HCT116 (cell line): ENCODE results near the gene STK32C. TPM values are rescaled to one million over a fixed set of nuclear protein-coding genes. Genes with fewer than 3 reads are reported as not detected.

Experiments
- ATAC-seq: fragments of 200-7000 bp; cut with Tn5 transposase; 2 replicates; pipeline ENCODE4 v1.9.1; 2020; ENCODE audit warnings: mild to moderate bottlenecking, moderate library complexity
- BruUV-seq: library from RNA; stranded (reverse); fragments of 400-500 nt; replicated peaks from 2 replicates; lab custom pipeline; 2021; lab: Mats Ljungman, UMichigan
- CTCF ChIA-PET: fragments of 300-600 bp; sonication (Branson Sonifier 250); formaldehyde crosslinking; loops from one replicate; lab custom pipeline; 2021; ENCODE audit warnings: antibody characterized with exemption; lab: Charles Lee
- POLR2A ChIA-PET: fragments of 300-600, 350-600 bp; sonication (Branson Sonifier 250); formaldehyde crosslinking; loops from one replicate; lab custom pipeline; 2021; ENCODE audit warnings: antibody characterized with exemption; lab: Charles Lee
- RAD21 ChIA-PET, 2 experiments: fragments of 300-600 bp; sonication (Branson Sonifier 250); formaldehyde crosslinking; loops; one replicate each; lab custom pipeline; 2023; ENCODE audit warnings: low total read pairs in 2 of 2; ENCODE audit not compliant: uncharacterized antibody in 2 of 2, unreplicated experiment in 2 of 2, low non-redundant PET in 1 of 2; lab: Charles Lee
- DNase-seq: peaks from one replicate; pipeline ENCODE4 v3.0.0-alpha.2; 2010; ENCODE audit warnings: low read depth, low spot score
- H2AFZ ChIP-seq: fragments of 200-600 bp; shearing (Covaris generic), sonication (generic); 2 replicates; pipeline ENCODE4 v1.6.1; 2017; ENCODE audit warnings: low read depth, mixed run types, mixed read lengths, antibody characterized with exemption, low read length; ENCODE audit not compliant: poor library complexity, severe bottlenecking
- H3K27ac ChIP-seq: 2 replicates; pipeline ENCODE4 v1.5.1; 2012; ENCODE audit warnings: low read depth, low read length
- H3K27me3 ChIP-seq: fragments of 200-600 bp; sonication (generic); 2 replicates; pipeline ENCODE4 v1.6.1; 2016; ENCODE audit warnings: mixed run types, low read length, mixed read lengths; ENCODE audit not compliant: insufficient read depth
- H3K36me3 ChIP-seq, 2 experiments: fragments of 200-500 bp in 1 of 2; fragments of 200-600 bp in 1 of 2; sonication (Bioruptor generic) in 1 of 2; sonication (generic) in 1 of 2; 2 replicates each; pipeline versions ENCODE4 v1.5.1 to v1.6.1; 2014 to 2016; ENCODE audit warnings: low read length in 2 of 2, inconsistent platforms in 1 of 2, mixed read lengths in 1 of 2, mixed run types in 1 of 2; ENCODE audit not compliant: insufficient read depth in 2 of 2, control insufficient read depth in 1 of 2
- H3K4me1 ChIP-seq, 2 experiments: fragments of 200-600 bp in 1 of 2; sonication (generic) in 1 of 2; 2 replicates each; pipeline versions ENCODE4 v1.5.1 to v1.6.1; 2012 to 2017; ENCODE audit warnings: low read length in 2 of 2, inconsistent platforms in 1 of 2, mild to moderate bottlenecking in 1 of 2, mixed read lengths in 1 of 2, mixed run types in 1 of 2, moderate library complexity in 1 of 2; ENCODE audit not compliant: insufficient read depth in 2 of 2, control insufficient read depth in 1 of 2
- H3K4me2 ChIP-seq: fragments of 200-600 bp; sonication (generic); 2 replicates; pipeline ENCODE4 v1.6.1; 2017; ENCODE audit warnings: mixed run types, low read length, mixed read lengths
- H3K4me3 ChIP-seq, 2 experiments: fragments of 200-600 bp in 1 of 2; sonication (generic) in 1 of 2; replicated peaks in 1 of 2; 2 replicates each; pipeline ENCODE4 v1.5.1; 2011 to 2016; ENCODE audit warnings: low read length in 2 of 2, control low read depth in 1 of 2, low read depth in 1 of 2, mild to moderate bottlenecking in 1 of 2, mixed read lengths in 1 of 2, mixed run types in 1 of 2
- H3K79me2 ChIP-seq: fragments of 200-600 bp; sonication (generic); 2 replicates; pipeline ENCODE4 v1.6.1; 2017; ENCODE audit warnings: mild to moderate bottlenecking, mixed run types, low read length, moderate library complexity, mixed read lengths; ENCODE audit not compliant: insufficient read depth
- H3K9ac ChIP-seq: fragments of 200-600 bp; sonication (generic); 2 replicates; pipeline ENCODE4 v1.6.1; 2016; ENCODE audit warnings: low read length, mixed read lengths
- H3K9me2 ChIP-seq: fragments of 200-600 bp; sonication (generic), shearing (Covaris generic); 2 replicates; pipeline ENCODE4 v1.6.1; 2017; ENCODE audit warnings: mixed run types, mild to moderate bottlenecking, moderate library complexity; ENCODE audit not compliant: insufficient read depth
- H3K9me3 ChIP-seq, 2 experiments: fragments of 200-500 bp in 1 of 2; fragments of 200-600 bp in 1 of 2; sonication (Bioruptor generic) in 1 of 2; sonication (generic) in 1 of 2; 2 replicates each; pipeline ENCODE4 v1.6.1; 2014 to 2017; ENCODE audit warnings: low read length in 2 of 2, mixed read lengths in 2 of 2, inconsistent platforms in 1 of 2, low read depth in 1 of 2, mild to moderate bottlenecking in 1 of 2, mixed run types in 1 of 2, moderate library complexity in 1 of 2; ENCODE audit not compliant: control insufficient read depth in 1 of 2, insufficient read depth in 1 of 2
- H4K20me1 ChIP-seq: fragments of 200-600 bp; sonication (generic), shearing (Covaris generic); 2 replicates; pipeline ENCODE4 v1.6.1; 2017; ENCODE audit warnings: mixed run types, mild to moderate bottlenecking, moderate library complexity; ENCODE audit not compliant: insufficient read depth
- ATF3 ChIP-seq: IDR thresholded peaks from 2 replicates; pipeline ENCODE4 v1.6.1; 2012
- CBX3 ChIP-seq: IDR thresholded peaks from 2 replicates; pipeline ENCODE4 v1.6.1; 2012; ENCODE audit warnings: low read depth
- CEBPB ChIP-seq: IDR thresholded peaks from 2 replicates; pipeline ENCODE4 v1.6.1; 2012; ENCODE audit warnings: low read depth
- CTCF ChIP-seq, 3 experiments: fragments of 200-600 bp in 1 of 3; sonication (generic) in 1 of 3; IDR thresholded peaks in 2 of 3; conservative IDR thresholded peaks in 1 of 3; 2 replicates each; pipeline ENCODE4 v1.5.1; 2012 to 2017; ENCODE audit warnings: low read depth in 2 of 3, low read length in 2 of 3, antibody characterized with exemption in 1 of 3, borderline replicate concordance in 1 of 3, control low read depth in 1 of 3, mild to moderate bottlenecking in 1 of 3, mixed read lengths in 1 of 3, mixed run types in 1 of 3, moderate library complexity in 1 of 3; ENCODE audit not compliant: insufficient read depth in 1 of 3
- EGR1 ChIP-seq: IDR thresholded peaks from 2 replicates; pipeline ENCODE4 v1.6.1; 2012; ENCODE audit warnings: low read depth
- ELF1 ChIP-seq: IDR thresholded peaks from 2 replicates; pipeline ENCODE4 v1.6.1; 2012; ENCODE audit warnings: low read depth, borderline replicate concordance
- EZH2 ChIP-seq: fragments of 200-600 bp; sonication (generic); IDR thresholded peaks from 2 replicates; pipeline ENCODE4 v1.6.1; 2017; ENCODE audit warnings: antibody characterized with exemption, mixed run types
- EZH2phosphoT487 ChIP-seq: fragments of 200-600 bp; IDR thresholded peaks from 2 replicates; pipeline ENCODE4 v1.6.1; 2018; ENCODE audit warnings: antibody characterized with exemption, borderline replicate concordance
- FOSL1 ChIP-seq: IDR thresholded peaks from 2 replicates; pipeline ENCODE4 v1.6.1; 2012; ENCODE audit warnings: low read depth
- JUND ChIP-seq: IDR thresholded peaks from 2 replicates; pipeline ENCODE4 v1.6.1; 2012
- MAX ChIP-seq: IDR thresholded peaks from 2 replicates; pipeline ENCODE4 v1.6.1; 2012
- POLR2A ChIP-seq: IDR thresholded peaks from 2 replicates; pipeline ENCODE4 v1.7.0; 2011; ENCODE audit warnings: borderline replicate concordance; ENCODE audit not compliant: insufficient read depth, insufficient read length; ENCODE audit errors: extremely low read depth
- RAD21 ChIP-seq: IDR thresholded peaks from 2 replicates; pipeline ENCODE4 v1.6.1; 2012; ENCODE audit warnings: low read depth, mild to moderate bottlenecking
- SIN3A ChIP-seq: IDR thresholded peaks from 2 replicates; pipeline ENCODE4 v1.6.1; 2012; ENCODE audit warnings: low read depth
- SRF ChIP-seq: IDR thresholded peaks from 2 replicates; pipeline ENCODE4 v1.6.1; 2012; ENCODE audit warnings: low read depth
- TCF7L2 ChIP-seq: IDR thresholded peaks from 2 replicates; pipeline ENCODE4 v1.7.0; 2011; ENCODE audit warnings: borderline replicate concordance, inconsistent platforms; ENCODE audit not compliant: insufficient read depth, insufficient read length; ENCODE audit errors: extremely low read depth
- YY1 ChIP-seq: IDR thresholded peaks from 2 replicates; pipeline ENCODE4 v1.6.1; 2011; ENCODE audit warnings: low read length, low read depth, moderate library complexity, mild to moderate bottlenecking; ENCODE audit not compliant: insufficient replicate concordance; ENCODE audit errors: extremely low read depth
- ZBTB33 ChIP-seq: IDR thresholded peaks from 2 replicates; pipeline ENCODE4 v1.6.1; 2011; ENCODE audit warnings: mild to moderate bottlenecking, low read length, moderate library complexity; ENCODE audit not compliant: insufficient replicate concordance; ENCODE audit errors: extremely low read depth
- ZFX ChIP-seq: fragments of 450-650 bp; IDR thresholded peaks from 2 replicates; pipeline ENCODE4 v1.6.1; 2017
- intact Hi-C: fragments of 100-400 bp; cut with micrococcal nuclease; formaldehyde crosslinking; loops from 2 replicates; pipeline ENCODE4 v1.10.0; 2022
- total RNA-seq: library from RNA; stranded (reverse); gene quantifications from one replicate; pipeline ENCODE4 v1.2.1, GENCODE V29; 2021; ENCODE audit not compliant: unreplicated experiment

The STK32C gene
- total RNA-seq, 1 experiment from 2014 or later = 29.7 TPM

- TF ChIP-seq ZBTB33 = no peak
- no peak for TF ChIP-seq POLR2A
These were observed 67.6 kb downstream of the STK32C start (continued) for GRCh38 chr10:132240156-132240555.

- Histone ChIP-seq H3K27ac (no peak overlapping the region), H3K79me2 (no peaks in the 10 kb centered on the region), H3K4me2 (no peak overlapping the region), H3K9me2 (no peaks in the 10 kb centered on the region)
- no TSS peak for BruUV-seq
- ATAC-seq = no peak
- intact Hi-C loops = no loop called here
- RAD21 ChIA-PET = no interaction called here
- TF ChIP-seq FOSL1 = no peak
- TF ChIP-seq RAD21 = no peak
- TF ChIP-seq YY1 = no peak
- TF ChIP-seq EZH2phosphoT487 = no peak
- no peak for TF ChIP-seq POLR2A
- no peak for TF ChIP-seq EGR1
- no peak for TF ChIP-seq TCF7L2
- TF ChIP-seq ZFX = no peak
- TF ChIP-seq MAX = no peak
- TF ChIP-seq CEBPB = no peak
- no peak for TF ChIP-seq SRF
- TF ChIP-seq CTCF (IDR thresholded peaks at IDR 0.05 in 2 of 3, conservative IDR thresholded peaks at IDR 0.05 in 1 of 3; ENCODE audit: borderline replicate concordance in 1 of 3, insufficient read depth in 1 of 3, low read depth in 2 of 3, low read length in 2 of 3) = no peak
- no peak for TF ChIP-seq JUND
- no peak for TF ChIP-seq ATF3
- no peak for TF ChIP-seq SIN3A
- no peak for TF ChIP-seq CBX3
- no peak for TF ChIP-seq EZH2
- TF ChIP-seq ELF1 = no peak
- TF ChIP-seq, all 23 proteins: peak for 0
- Histone ChIP-seq H3K4me1 (no peaks in the 10 kb centered on the region), H3K9me3 (no peaks in the 10 kb centered on the region), H3K27me3 (no peaks in the 10 kb centered on the region), H3K9ac (no peak overlapping the region), H3K36me3 (no peaks in the 10 kb centered on the region), H2AFZ (no peak overlapping the region), H4K20me1 (no peaks in the 10 kb centered on the region), H3K4me3 (no peak overlapping the region)
- CTCF ChIA-PET = no interaction called here
- POLR2A ChIA-PET = no interaction called here
- DNase-seq = no peak
These were observed 68.4 kb downstream of the STK32C start for GRCh38 chr10:132239126-132240031.
